Calu3 (cell line): ENCODE measurements around the gene KMT2C. TPM values are rescaled to one million over a fixed set of nuclear protein-coding genes. Genes with fewer than 3 reads are reported as not detected.

Source experiments
- BruUV-seq: library from RNA; stranded (reverse); fragments of 400-500 nt; replicated peaks from 2 replicates; lab custom pipeline; 2021; lab: Mats Ljungman, UMichigan
- CTCF ChIA-PET: fragments of 300-600 bp; sonication (Branson Sonifier 250); formaldehyde crosslinking; loops from one replicate; lab custom pipeline; 2022; ENCODE audit warnings: antibody characterized with exemption; lab: Charles Lee
- DNase-seq: peaks from one replicate; pipeline ENCODE4 v3.0.0; 2022
- H3K27ac Mint-ChIP-seq: one replicate; pipeline ENCODE4 v1.8.0; 2022; ENCODE audit warnings: mixed read lengths; ENCODE audit not compliant: unreplicated experiment
- H3K27me3 Mint-ChIP-seq: one replicate; pipeline ENCODE4 v1.8.0; 2022; ENCODE audit warnings: mixed read lengths; ENCODE audit not compliant: unreplicated experiment
- H3K36me3 Mint-ChIP-seq: one replicate; pipeline ENCODE4 v1.8.0; 2022; ENCODE audit warnings: mild to moderate bottlenecking, moderate library complexity, mixed read lengths; ENCODE audit not compliant: insufficient read depth, unreplicated experiment
- H3K4me1 Mint-ChIP-seq: one replicate; pipeline ENCODE4 v1.8.0; 2022; ENCODE audit warnings: mild to moderate bottlenecking, low read depth, mixed read lengths; ENCODE audit not compliant: unreplicated experiment
- H3K4me3 Mint-ChIP-seq: one replicate; pipeline ENCODE4 v1.8.0; 2022; ENCODE audit warnings: mild to moderate bottlenecking, low read depth, moderate library complexity, mixed read lengths; ENCODE audit not compliant: unreplicated experiment
- H3K9me3 Mint-ChIP-seq: one replicate; pipeline ENCODE4 v1.8.0; 2022; ENCODE audit warnings: low read depth, mixed read lengths; ENCODE audit not compliant: unreplicated experiment
- intact Hi-C: fragments of 100-400 bp; cut with micrococcal nuclease; formaldehyde crosslinking; loops from one replicate; pipeline ENCODE4 v1.10.0; 2022; ENCODE audit not compliant: unreplicated experiment
- total RNA-seq: library from RNA; stranded (reverse); gene quantifications from 2 replicates; pipeline ENCODE4 v1.2.3, GENCODE V29; 2022
- TF ChIP-seq, protein P1 (sequence below): fragments of 200-600 bp; IDR thresholded peaks from one replicate; pipeline ENCODE4 v1.8.0; 2022; ENCODE audit warnings: antibody characterized with exemption; ENCODE audit not compliant: unreplicated experiment

Gene KMT2C
- total RNA-seq, 1 experiment from 2014 or later: 73.4 TPM

DNA sequence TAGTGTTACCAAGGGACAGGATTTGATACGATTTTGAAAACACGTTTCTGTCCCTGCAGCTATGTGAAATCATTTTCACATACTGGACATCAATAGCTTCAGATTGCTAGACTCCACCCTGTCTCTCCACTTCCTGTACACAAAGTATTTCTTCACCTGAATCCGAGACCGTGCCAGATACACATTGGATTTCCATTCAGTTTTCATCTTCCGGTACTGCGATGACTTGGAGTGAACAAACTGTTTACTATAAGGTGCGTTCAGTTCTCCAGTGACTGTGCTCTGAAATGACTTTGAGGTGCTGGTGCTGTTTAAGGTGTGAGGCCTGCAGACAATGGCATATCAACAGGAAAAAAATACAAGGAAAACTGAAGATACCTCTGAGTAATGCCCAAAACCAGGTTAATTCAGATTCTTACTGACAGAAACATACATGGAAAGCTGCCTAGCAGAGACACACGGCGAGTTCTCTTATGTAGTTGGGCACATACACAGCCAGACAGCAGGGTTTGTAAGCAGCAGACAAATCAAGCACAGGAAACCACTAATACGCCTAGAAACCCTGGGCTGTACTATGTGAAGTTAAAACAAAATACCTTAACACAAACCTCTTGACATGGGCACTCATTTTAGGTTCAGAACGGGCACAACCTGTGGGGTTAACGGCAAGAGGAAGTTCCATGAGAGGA lies 291.1 kb downstream of the KMT2C start:
- no peak for DNase-seq
- Mint-ChIP-seq H3K9me3 (no peaks in the 10 kb centered on the region), H3K4me1 (no peaks in the 10 kb centered on the region), H3K36me3 (peaks cover 48% of the 10 kb centered on the region), H3K27ac (no peak overlapping the region), H3K27me3 (no peaks in the 10 kb centered on the region), H3K4me3 (no peak overlapping the region)
- TF ChIP-seq, protein P1, sequence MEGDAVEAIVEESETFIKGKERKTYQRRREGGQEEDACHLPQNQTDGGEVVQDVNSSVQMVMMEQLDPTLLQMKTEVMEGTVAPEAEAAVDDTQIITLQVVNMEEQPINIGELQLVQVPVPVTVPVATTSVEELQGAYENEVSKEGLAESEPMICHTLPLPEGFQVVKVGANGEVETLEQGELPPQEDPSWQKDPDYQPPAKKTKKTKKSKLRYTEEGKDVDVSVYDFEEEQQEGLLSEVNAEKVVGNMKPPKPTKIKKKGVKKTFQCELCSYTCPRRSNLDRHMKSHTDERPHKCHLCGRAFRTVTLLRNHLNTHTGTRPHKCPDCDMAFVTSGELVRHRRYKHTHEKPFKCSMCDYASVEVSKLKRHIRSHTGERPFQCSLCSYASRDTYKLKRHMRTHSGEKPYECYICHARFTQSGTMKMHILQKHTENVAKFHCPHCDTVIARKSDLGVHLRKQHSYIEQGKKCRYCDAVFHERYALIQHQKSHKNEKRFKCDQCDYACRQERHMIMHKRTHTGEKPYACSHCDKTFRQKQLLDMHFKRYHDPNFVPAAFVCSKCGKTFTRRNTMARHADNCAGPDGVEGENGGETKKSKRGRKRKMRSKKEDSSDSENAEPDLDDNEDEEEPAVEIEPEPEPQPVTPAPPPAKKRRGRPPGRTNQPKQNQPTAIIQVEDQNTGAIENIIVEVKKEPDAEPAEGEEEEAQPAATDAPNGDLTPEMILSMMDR: no peak
- intact Hi-C loops: no loop called here
- CTCF ChIA-PET: interaction anchor here (0.5 kb wide), 1 partner anchor 195 kb away, joined by 3 read pairs; no protein-coding TSS in a partner anchor
- no TSS peak for BruUV-seq

DNA sequence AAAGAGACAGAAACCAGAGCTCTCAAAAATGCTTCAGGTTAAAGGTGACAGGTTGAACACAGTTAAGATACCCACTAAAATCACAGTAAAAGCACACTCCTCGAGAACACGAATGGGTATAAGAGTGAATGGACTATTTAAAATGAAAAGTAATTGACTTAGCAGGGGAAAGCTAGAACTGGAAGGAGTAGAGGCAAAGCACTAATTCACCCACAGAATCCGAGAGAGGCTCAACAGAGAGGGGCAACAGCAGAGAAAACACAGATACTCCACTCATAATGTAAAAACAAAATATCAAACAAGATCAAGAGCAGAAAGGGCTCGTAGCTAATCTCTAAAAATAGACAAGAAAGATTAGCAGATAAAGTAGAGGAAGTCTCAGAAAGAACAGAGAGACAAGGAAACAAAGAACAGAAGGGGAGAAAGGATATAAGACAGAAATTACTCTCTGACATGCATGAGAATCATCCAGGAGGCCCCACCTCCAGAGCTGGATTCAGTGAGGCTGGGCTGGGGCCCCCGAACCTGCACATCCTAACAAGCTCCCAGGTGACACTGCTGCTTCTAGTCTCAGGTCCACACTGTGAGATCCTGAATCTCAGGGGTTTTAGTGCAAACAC lies 292.7 kb downstream of the KMT2C start:
- H3K9me3 Mint-ChIP-seq: no peaks in the 10 kb centered on the region
- no peaks in the 10 kb centered on the region for H3K4me1 Mint-ChIP-seq
- peaks cover 59% of the 10 kb centered on the region for H3K36me3 Mint-ChIP-seq
- CTCF ChIA-PET: no interaction called here
- DNase-seq: no peak
- no peak overlapping the region for H3K4me3 Mint-ChIP-seq
- no peak overlapping the region for H3K27ac Mint-ChIP-seq
- TF ChIP-seq, protein P1: no peak
- intact Hi-C loops: no loop called here
- BruUV-seq: no TSS peak
- H3K27me3 Mint-ChIP-seq: no peaks in the 10 kb centered on the region

DNA sequence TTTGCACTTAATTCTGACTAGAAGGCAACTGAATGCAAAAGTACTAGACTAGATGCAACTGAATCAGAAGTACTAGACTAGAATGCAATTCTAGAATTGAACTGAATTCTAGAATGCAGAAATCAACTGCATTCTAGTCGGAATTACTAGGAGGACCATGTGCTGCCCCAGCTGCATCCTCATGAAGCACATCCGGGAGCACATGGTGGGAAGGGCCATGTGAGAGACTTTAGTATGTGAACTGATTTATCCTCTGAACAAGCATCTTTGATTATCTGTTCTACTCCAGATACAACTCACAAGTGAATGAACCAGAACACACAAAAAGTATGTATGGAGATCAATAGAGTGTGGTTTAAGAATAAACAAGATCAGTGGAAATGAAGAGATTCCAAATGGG lies 295.2 kb downstream of the KMT2C start:
- BruUV-seq: no TSS peak
- intact Hi-C loops: no loop called here
- no peak overlapping the region for H3K4me3 Mint-ChIP-seq
- H3K36me3 Mint-ChIP-seq: peaks cover 58% of the 10 kb centered on the region
- no peak for DNase-seq
- no peaks in the 10 kb centered on the region for H3K27me3 Mint-ChIP-seq
- TF ChIP-seq, protein P1: no peak
- CTCF ChIA-PET: no interaction called here
- H3K9me3 Mint-ChIP-seq: no peaks in the 10 kb centered on the region
- H3K4me1 Mint-ChIP-seq: no peaks in the 10 kb centered on the region
- no peak overlapping the region for H3K27ac Mint-ChIP-seq

DNA sequence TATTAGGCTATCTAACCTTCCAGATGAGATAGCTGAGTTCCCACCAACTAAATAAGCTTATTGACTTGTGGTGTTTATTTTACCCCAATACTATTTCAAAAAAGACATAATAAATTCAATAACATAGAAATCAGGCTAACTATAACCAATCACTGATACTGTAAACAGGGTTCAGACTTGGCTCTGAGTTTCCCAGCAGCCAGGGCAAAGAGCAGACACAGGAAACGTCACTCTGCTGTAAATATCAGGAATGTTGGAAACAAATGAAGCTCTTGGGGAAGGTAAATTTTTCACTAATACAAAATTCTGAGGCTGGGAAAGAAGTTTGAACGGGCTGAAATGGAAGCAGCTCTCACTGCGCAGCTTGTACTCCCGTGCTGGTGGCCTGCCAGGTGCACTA lies 295.7 kb downstream of the KMT2C start:
- CTCF ChIA-PET: no interaction called here
- TF ChIP-seq, protein P1: no peak
- H3K27ac Mint-ChIP-seq: no peak overlapping the region
- H3K4me1 Mint-ChIP-seq: no peaks in the 10 kb centered on the region
- H3K4me3 Mint-ChIP-seq: no peak overlapping the region
- no peaks in the 10 kb centered on the region for H3K27me3 Mint-ChIP-seq
- peaks cover 53% of the 10 kb centered on the region for H3K36me3 Mint-ChIP-seq
- DNase-seq: no peak
- no TSS peak for BruUV-seq
- no peaks in the 10 kb centered on the region for H3K9me3 Mint-ChIP-seq
- intact Hi-C loops: no loop called here
